ENCODE measurements around the gene DIPK1B. TPM values are rescaled to one million over a fixed set of nuclear protein-coding genes. Genes with fewer than 3 reads are reported as not detected.
"Not testable (repeated sequence)": the region's sequence is repeated elsewhere in the genome, so short reads cannot be mapped to it uniquely, and the experiment has no call there.

DIPK1B gene
- total and polyA plus RNA-seq, 7 experiments from 2014 or later = 0.11 to 1.6 (median 0.46) TPM; not detected in 2

- H3K27me3 Mint-ChIP-seq = peaks cover 0 to 28% (median 7%) of the 10 kb centered on the region in 5 donors
- H3K27ac ChIP-seq (ENCODE audit: low read depth, low read length); H3K9me3 ChIP-seq (ENCODE audit: control insufficient read depth in 2 of 3, low read length in 3 of 3); ATAC-seq; intact Hi-C loops (cut with micrococcal nuclease); H3K36me3 Mint-ChIP-seq; H3K36me3 ChIP-seq (ENCODE audit: control insufficient read depth in 2 of 3, insufficient read depth in 3 of 3, low read length in 3 of 3); H3K27ac Mint-ChIP-seq; POLR2A ChIA-PET; H3K4me3 ChIP-seq (ENCODE audit: low read length); H3K9me3 Mint-ChIP-seq; DNase-seq; H3K27me3 ChIP-seq (ENCODE audit: control insufficient read depth in 2 of 2, insufficient read depth in 2 of 2, low read length in 2 of 2); CTCF ChIA-PET; H3K4me3 Mint-ChIP-seq: not testable (repeated sequence)
- peaks cover 7 to 22% (median 14%) of the 10 kb centered on the region in 7 donors for H3K4me1 Mint-ChIP-seq
- H3K4me1 ChIP-seq (ENCODE audit: control insufficient read depth in 2 of 2, insufficient read depth in 2 of 2, low read length in 2 of 2) = peaks cover 7 to 17% of the 10 kb centered on the region in 2 donors
Observed at GRCh38 chr9:136704741-136705140, 7.6 kb upstream of the DIPK1B start.

- POLR2A ChIA-PET = interaction anchor here (0.7 kb wide), 1 partner anchor 23 kb away, joined by 4 read pairs; no protein-coding TSS in a partner anchor
- CTCF ChIA-PET = no interaction called here
- Histone ChIP-seq H3K9me3 (ENCODE audit: control insufficient read depth in 2 of 3, low read length in 3 of 3) (no peaks in the 10 kb centered on the region), H3K4me1 (ENCODE audit: control insufficient read depth in 2 of 2, insufficient read depth in 2 of 2, low read length in 2 of 2) (peaks cover 7 to 12% of the 10 kb centered on the region in 2 donors), H3K27ac (ENCODE audit: low read depth, low read length) (no peak overlapping the region), H3K27me3 (ENCODE audit: control insufficient read depth in 2 of 2, insufficient read depth in 2 of 2, low read length in 2 of 2) (no peaks in the 10 kb centered on the region), H3K36me3 (ENCODE audit: control insufficient read depth in 2 of 3, insufficient read depth in 3 of 3, low read length in 3 of 3) (no peaks in the 10 kb centered on the region), H3K4me3 (ENCODE audit: low read length) (no peak overlapping the region)
- peak; percentile 22 for ATAC-seq
- no peak for DNase-seq
- Mint-ChIP-seq H3K4me3 (no peak overlapping the region), H3K27ac (no peak overlapping the region), H3K9me3 (no peaks in the 10 kb centered on the region), H3K27me3 (peaks cover 3 to 36% (median 11%) of the 10 kb centered on the region in 5 donors), H3K36me3 (no peaks in the 10 kb centered on the region), H3K4me1 (peaks cover 3 to 17% (median 11%) of the 10 kb centered on the region in 7 donors)
- intact Hi-C loops (cut with micrococcal nuclease) = no loop called here
Observed at GRCh38 chr9:136705564-136705963, 6.8 kb upstream of the DIPK1B start.

GRCh38 chr9:136707011-136707410 is 5.4 kb upstream of the DIPK1B start:
- ChIA-PET CTCF (no interaction called here), POLR2A (no interaction called here)
- peaks cover 0 to 8% (median 5%) of the 10 kb centered on the region in 7 donors for H3K4me1 Mint-ChIP-seq
- H3K36me3 Mint-ChIP-seq = no peaks in the 10 kb centered on the region
- no peaks in the 10 kb centered on the region for H3K36me3 ChIP-seq (ENCODE audit: control insufficient read depth in 2 of 3, insufficient read depth in 3 of 3, low read length in 3 of 3)
- DNase-seq = no peak
- intact Hi-C loops (cut with micrococcal nuclease) = no loop called here
- no peaks in the 10 kb centered on the region for H3K9me3 ChIP-seq (ENCODE audit: control insufficient read depth in 2 of 3, low read length in 3 of 3)
- H3K27me3 ChIP-seq (ENCODE audit: control insufficient read depth in 2 of 2, insufficient read depth in 2 of 2, low read length in 2 of 2) = peaks cover 0 to 3% of the 10 kb centered on the region in 2 donors
- H3K27me3 Mint-ChIP-seq = peaks cover 15 to 43% (median 23%) of the 10 kb centered on the region in 5 donors
- no peak for ATAC-seq
- no peak overlapping the region for H3K27ac ChIP-seq (ENCODE audit: low read depth, low read length)
- H3K4me1 ChIP-seq (ENCODE audit: control insufficient read depth in 2 of 2, insufficient read depth in 2 of 2, low read length in 2 of 2) = no peaks in the 10 kb centered on the region
- H3K4me3 ChIP-seq (ENCODE audit: low read length) = no peak overlapping the region
- H3K27ac Mint-ChIP-seq = no peak overlapping the region
- no peaks in the 10 kb centered on the region for H3K9me3 Mint-ChIP-seq
- H3K4me3 Mint-ChIP-seq = no peak overlapping the region

GRCh38 chr9:136707849-136708517 is 4.4 kb upstream of the DIPK1B start:
- Histone ChIP-seq H3K9me3 (ENCODE audit: control insufficient read depth in 2 of 3, low read length in 3 of 3) (no peaks in the 10 kb centered on the region), H3K27me3 (ENCODE audit: control insufficient read depth in 2 of 2, insufficient read depth in 2 of 2, low read length in 2 of 2) (peaks cover 0 to 4% of the 10 kb centered on the region in 2 donors), H3K27ac (ENCODE audit: low read depth, low read length) (no peak overlapping the region), H3K36me3 (ENCODE audit: control insufficient read depth in 2 of 3, insufficient read depth in 3 of 3, low read length in 3 of 3) (no peaks in the 10 kb centered on the region), H3K4me3 (ENCODE audit: low read length) (no peak overlapping the region), H3K4me1 (ENCODE audit: control insufficient read depth in 2 of 2, insufficient read depth in 2 of 2, low read length in 2 of 2) (no peaks in the 10 kb centered on the region)
- Mint-ChIP-seq H3K27ac (peak overlapping the region in 1 of 9 donors; percentile 49), H3K36me3 (no peaks in the 10 kb centered on the region), H3K4me1 (peaks cover 0 to 8% (median 5%) of the 10 kb centered on the region in 7 donors), H3K27me3 (peaks cover 15 to 40% (median 23%) of the 10 kb centered on the region in 5 donors), H3K9me3 (no peaks in the 10 kb centered on the region), H3K4me3 (no peak overlapping the region)
- intact Hi-C loops (cut with micrococcal nuclease) = no loop called here
- no peak for DNase-seq
- CTCF ChIA-PET = no interaction called here
- ATAC-seq = no peak
- POLR2A ChIA-PET = no interaction called here

- peaks cover 0 to 9% of the 10 kb centered on the region in 2 donors for H3K27me3 ChIP-seq (ENCODE audit: control insufficient read depth in 2 of 2, insufficient read depth in 2 of 2, low read length in 2 of 2)
- ATAC-seq = no peak
- H3K36me3 Mint-ChIP-seq = no peaks in the 10 kb centered on the region
- peaks cover 0 to 8% (median 4%) of the 10 kb centered on the region in 7 donors for H3K4me1 Mint-ChIP-seq
- peaks cover 17 to 46% (median 34%) of the 10 kb centered on the region in 5 donors for H3K27me3 Mint-ChIP-seq
- no peak overlapping the region for H3K27ac Mint-ChIP-seq
- no peaks in the 10 kb centered on the region for H3K4me1 ChIP-seq (ENCODE audit: control insufficient read depth in 2 of 2, insufficient read depth in 2 of 2, low read length in 2 of 2)
- no peak for DNase-seq
- no peaks in the 10 kb centered on the region for H3K9me3 ChIP-seq (ENCODE audit: control insufficient read depth in 2 of 3, low read length in 3 of 3)
- H3K4me3 Mint-ChIP-seq = no peak overlapping the region
- no peaks in the 10 kb centered on the region for H3K9me3 Mint-ChIP-seq
- H3K36me3 ChIP-seq (ENCODE audit: control insufficient read depth in 2 of 3, insufficient read depth in 3 of 3, low read length in 3 of 3) = no peaks in the 10 kb centered on the region
- CTCF ChIA-PET = no interaction called here
- no peak overlapping the region for H3K27ac ChIP-seq (ENCODE audit: low read depth, low read length)
- no peak overlapping the region for H3K4me3 ChIP-seq (ENCODE audit: low read length)
- POLR2A ChIA-PET = no interaction called here
- intact Hi-C loops (cut with micrococcal nuclease) = no loop called here
Observed at GRCh38 chr9:136709454-136710109, 2.8 kb upstream of the DIPK1B start.

GRCh38 chr9:136710543-136710942 is 1.8 kb upstream of the DIPK1B start:
- H3K4me3 Mint-ChIP-seq = peak overlapping the region in 4 of 10 donors; percentile 0 to 84 (median 64)
- H3K4me1 Mint-ChIP-seq = peaks cover 0 to 6% (median 4%) of the 10 kb centered on the region in 7 donors
- ChIA-PET POLR2A (no interaction called here), CTCF (no interaction called here)
- Histone ChIP-seq H3K4me3 (ENCODE audit: low read length) (no peak overlapping the region), H3K4me1 (ENCODE audit: control insufficient read depth in 2 of 2, insufficient read depth in 2 of 2, low read length in 2 of 2) (no peaks in the 10 kb centered on the region), H3K27me3 (ENCODE audit: control insufficient read depth in 2 of 2, insufficient read depth in 2 of 2, low read length in 2 of 2) (peaks cover 0 to 9% of the 10 kb centered on the region in 2 donors), H3K27ac (ENCODE audit: low read depth, low read length) (no peak overlapping the region), H3K36me3 (ENCODE audit: control insufficient read depth in 2 of 3, insufficient read depth in 3 of 3, low read length in 3 of 3) (no peaks in the 10 kb centered on the region), H3K9me3 (ENCODE audit: control insufficient read depth in 2 of 3, low read length in 3 of 3) (no peaks in the 10 kb centered on the region)
- no peaks in the 10 kb centered on the region for H3K9me3 Mint-ChIP-seq
- peaks cover 17 to 41% (median 35%) of the 10 kb centered on the region in 5 donors for H3K27me3 Mint-ChIP-seq
- no peaks in the 10 kb centered on the region for H3K36me3 Mint-ChIP-seq
- H3K27ac Mint-ChIP-seq = peak overlapping the region in 1 of 9 donors; percentile 72
- no peak for DNase-seq
- no peak for ATAC-seq
- intact Hi-C loops (cut with micrococcal nuclease) = no loop called here
